ENCODE measurements around the gene BNIP3. TPM values are rescaled to one million over a fixed set of nuclear protein-coding genes. Genes with fewer than 3 reads are reported as not detected.

The BNIP3 gene
- total RNA-seq, 2 donors from 2014 or later: 147 to 158 TPM

DNA sequence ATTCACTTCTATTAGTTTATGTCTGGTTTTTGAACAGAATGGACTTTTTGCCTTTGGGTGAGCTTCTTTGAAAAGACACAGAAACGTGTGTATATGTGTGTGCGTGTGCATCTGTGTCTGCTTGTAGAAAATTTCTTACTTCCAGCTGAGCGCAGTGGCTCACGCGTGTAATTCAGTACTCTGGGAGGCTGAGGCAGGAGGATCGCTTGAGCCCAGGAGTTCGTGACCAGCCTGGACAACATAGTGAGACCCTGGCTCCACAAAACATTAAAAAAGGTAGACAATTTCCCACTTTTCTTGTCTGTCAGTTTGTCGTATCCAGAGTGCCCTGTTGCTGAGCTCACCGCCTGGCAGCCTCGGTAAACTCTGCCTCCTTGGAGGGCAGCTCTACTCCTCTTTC, 55.5 kb downstream of the BNIP3 start:
- H3K27ac ChIP-seq: no peak overlapping the region
- DNase-seq: no peak
- no peak for TF ChIP-seq POLR2A (IDR thresholded peaks at IDR 0.05)
- TF ChIP-seq, protein P1, sequence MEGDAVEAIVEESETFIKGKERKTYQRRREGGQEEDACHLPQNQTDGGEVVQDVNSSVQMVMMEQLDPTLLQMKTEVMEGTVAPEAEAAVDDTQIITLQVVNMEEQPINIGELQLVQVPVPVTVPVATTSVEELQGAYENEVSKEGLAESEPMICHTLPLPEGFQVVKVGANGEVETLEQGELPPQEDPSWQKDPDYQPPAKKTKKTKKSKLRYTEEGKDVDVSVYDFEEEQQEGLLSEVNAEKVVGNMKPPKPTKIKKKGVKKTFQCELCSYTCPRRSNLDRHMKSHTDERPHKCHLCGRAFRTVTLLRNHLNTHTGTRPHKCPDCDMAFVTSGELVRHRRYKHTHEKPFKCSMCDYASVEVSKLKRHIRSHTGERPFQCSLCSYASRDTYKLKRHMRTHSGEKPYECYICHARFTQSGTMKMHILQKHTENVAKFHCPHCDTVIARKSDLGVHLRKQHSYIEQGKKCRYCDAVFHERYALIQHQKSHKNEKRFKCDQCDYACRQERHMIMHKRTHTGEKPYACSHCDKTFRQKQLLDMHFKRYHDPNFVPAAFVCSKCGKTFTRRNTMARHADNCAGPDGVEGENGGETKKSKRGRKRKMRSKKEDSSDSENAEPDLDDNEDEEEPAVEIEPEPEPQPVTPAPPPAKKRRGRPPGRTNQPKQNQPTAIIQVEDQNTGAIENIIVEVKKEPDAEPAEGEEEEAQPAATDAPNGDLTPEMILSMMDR (IDR thresholded peaks at IDR 0.05): no peak
- ATAC-seq: no peak
- intact Hi-C loops (cut with DNase I): no loop called here
- no peak overlapping the region for H3K4me3 ChIP-seq
- no peaks in the 10 kb centered on the region for H3K27me3 ChIP-seq
- no peaks in the 10 kb centered on the region for H3K36me3 ChIP-seq (replicated peaks in 1 of 2; ENCODE audit: insufficient read depth in 1 of 2, low read depth in 2 of 2)
- no peaks in the 10 kb centered on the region for H3K9me3 ChIP-seq
- WGBS, 2 donors: 98% methylated on average over 10 of the region's 10 CpGs
- H3K4me1 ChIP-seq: peaks cover 52% of the 10 kb centered on the region

DNA sequence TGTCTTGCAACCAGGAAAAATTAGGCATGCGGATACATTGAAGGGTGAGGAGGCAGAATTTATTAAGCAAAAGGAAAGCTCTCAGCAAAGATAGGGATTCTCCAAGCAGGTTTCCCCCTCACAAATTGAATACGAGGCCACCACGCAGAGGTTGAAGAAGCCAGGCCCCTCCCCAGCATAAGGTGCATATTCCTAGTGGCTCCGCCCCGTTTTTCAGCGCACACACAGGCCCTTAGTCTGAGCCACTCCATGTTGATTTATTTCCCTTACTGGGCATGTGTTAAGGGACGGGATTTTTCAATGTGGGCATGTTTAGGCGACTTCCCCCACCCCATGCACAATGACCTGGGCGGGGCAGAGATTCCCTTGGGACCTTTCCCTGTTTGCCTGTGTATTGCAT, 56.0 kb downstream of the BNIP3 start:
- DNase-seq (no peak), ATAC-seq (no peak)
- H3K27ac ChIP-seq: no peak overlapping the region
- H3K36me3 ChIP-seq (replicated peaks in 1 of 2; ENCODE audit: insufficient read depth in 1 of 2, low read depth in 2 of 2): no peaks in the 10 kb centered on the region
- TF ChIP-seq, protein P1 (IDR thresholded peaks at IDR 0.05): no peak
- TF ChIP-seq POLR2A (IDR thresholded peaks at IDR 0.05): no peak
- WGBS, 2 donors: 95 to 97% methylated on average over 9 of the region's 9 CpGs
- intact Hi-C loops (cut with DNase I): no loop called here
- H3K4me3 ChIP-seq: no peak overlapping the region
- H3K27me3 ChIP-seq: no peaks in the 10 kb centered on the region
- H3K9me3 ChIP-seq: no peaks in the 10 kb centered on the region
- H3K4me1 ChIP-seq: peaks cover 50% of the 10 kb centered on the region

DNA sequence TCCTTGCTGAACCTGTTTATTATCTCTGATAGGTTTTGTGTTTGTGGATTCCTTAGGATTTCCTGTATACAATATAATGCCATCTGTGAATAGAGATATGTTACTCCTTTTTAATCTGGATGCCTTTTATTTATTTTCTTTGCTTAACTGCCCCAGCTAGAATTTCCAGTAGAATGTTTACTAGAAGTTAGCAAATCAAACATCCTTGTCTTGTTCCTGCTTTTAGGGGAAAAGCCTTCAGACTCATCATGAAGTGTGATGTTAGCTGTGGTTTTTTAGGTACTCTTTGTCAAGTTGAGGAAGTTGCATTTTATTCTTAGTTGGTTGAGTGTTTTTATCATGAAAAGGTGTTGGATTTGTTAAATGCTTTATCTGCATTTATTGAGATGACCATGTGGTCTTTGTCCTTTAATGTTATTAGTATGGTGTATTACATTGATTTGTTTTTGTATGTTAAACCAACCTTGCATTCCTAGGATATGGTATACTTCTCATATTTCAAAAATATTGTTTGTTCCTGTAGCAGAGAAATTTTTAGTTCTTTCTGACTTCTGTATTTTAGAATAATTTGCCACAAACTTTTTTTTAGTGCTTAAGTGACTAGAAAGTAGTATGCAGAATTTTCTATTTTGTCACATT, 56.6 kb downstream of the BNIP3 start:
- H3K27ac ChIP-seq: no peak overlapping the region
- TF ChIP-seq, protein P1 (IDR thresholded peaks at IDR 0.05): no peak
- no peak for TF ChIP-seq POLR2A (IDR thresholded peaks at IDR 0.05)
- H3K4me1 ChIP-seq: peaks cover 49% of the 10 kb centered on the region
- H3K4me3 ChIP-seq: no peak overlapping the region
- H3K9me3 ChIP-seq: no peaks in the 10 kb centered on the region
- intact Hi-C loops (cut with DNase I): no loop called here
- no peaks in the 10 kb centered on the region for H3K27me3 ChIP-seq
- no peaks in the 10 kb centered on the region for H3K36me3 ChIP-seq (replicated peaks in 1 of 2; ENCODE audit: insufficient read depth in 1 of 2, low read depth in 2 of 2)
- ATAC-seq (no peak), DNase-seq (no peak)

DNA sequence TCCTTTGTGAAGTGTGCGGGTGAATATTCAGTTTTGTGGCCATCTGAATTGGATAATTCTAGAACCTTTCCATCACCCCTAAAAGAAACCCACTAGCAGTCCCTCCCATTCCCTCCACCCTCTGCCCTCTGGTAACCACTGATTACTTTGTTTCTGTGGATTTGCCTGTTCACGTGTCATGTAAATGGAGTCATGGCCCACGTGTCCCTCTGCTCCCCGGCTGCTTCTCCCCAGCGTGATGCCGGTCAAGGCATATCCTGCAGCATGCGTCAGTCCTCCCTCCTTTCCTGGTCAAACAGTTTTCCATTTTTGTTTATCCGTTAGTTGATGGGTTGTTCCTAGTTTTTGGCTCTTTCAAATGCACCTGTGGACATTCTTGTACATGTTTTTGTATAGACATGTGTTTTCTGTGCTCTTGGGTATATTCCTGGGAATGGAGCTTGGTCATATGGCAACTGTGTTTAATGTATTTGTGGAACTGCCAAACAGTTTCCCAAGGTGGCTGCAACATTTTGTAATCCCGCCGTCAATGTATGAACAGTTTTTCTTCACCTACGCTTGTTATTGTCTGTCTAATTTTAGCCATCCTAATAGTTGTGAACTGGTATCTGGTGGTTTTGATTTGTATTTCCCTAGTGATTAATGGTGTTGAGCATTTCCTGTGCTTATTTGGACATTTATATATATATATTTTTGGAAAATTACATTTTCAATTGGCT, 58.5 kb downstream of the BNIP3 start:
- Histone ChIP-seq H3K4me1 (peaks cover 30% of the 10 kb centered on the region), H3K9me3 (no peaks in the 10 kb centered on the region), H3K4me3 (no peak overlapping the region), H3K27ac (no peak overlapping the region), H3K27me3 (no peaks in the 10 kb centered on the region), H3K36me3 (replicated peaks in 1 of 2; ENCODE audit: insufficient read depth in 1 of 2, low read depth in 2 of 2) (no peaks in the 10 kb centered on the region)
- ATAC-seq (no peak), DNase-seq (no peak)
- TF ChIP-seq, protein P1 (IDR thresholded peaks at IDR 0.05): no peak
- TF ChIP-seq POLR2A (IDR thresholded peaks at IDR 0.05): no peak
- intact Hi-C loops (cut with DNase I): no loop called here
- WGBS, 2 donors: 90 to 93% methylated on average over 11 of the region's 11 CpGs

DNA sequence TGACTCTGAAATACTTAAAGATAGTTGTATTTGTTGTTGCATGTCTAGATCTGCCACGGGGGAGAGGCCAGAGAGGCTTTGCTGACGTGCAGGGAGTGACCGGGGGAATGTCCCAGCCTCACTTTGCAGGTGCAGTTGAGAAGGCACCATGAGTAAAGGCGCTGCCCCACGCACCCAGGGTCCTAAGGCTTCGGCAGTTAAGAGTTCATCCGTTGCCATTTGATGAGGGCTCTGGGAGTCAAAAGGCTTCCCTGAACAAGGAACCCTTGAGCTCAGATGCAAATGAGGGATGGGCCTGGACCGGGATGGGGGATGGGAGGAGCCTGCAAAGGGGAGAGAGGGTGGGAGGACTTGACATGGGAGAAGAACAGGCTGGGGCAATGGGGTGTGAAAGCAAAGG, 60.5 kb downstream of the BNIP3 start:
- Histone ChIP-seq H3K27ac (no peak overlapping the region), H3K4me3 (no peak overlapping the region), H3K4me1 (peaks cover 13% of the 10 kb centered on the region), H3K27me3 (no peaks in the 10 kb centered on the region), H3K9me3 (no peaks in the 10 kb centered on the region), H3K36me3 (replicated peaks in 1 of 2; ENCODE audit: insufficient read depth in 1 of 2, low read depth in 2 of 2) (no peaks in the 10 kb centered on the region)
- 71 to 73% methylated on average over 8 of the region's 8 CpGs for WGBS, 2 donors
- no peak for ATAC-seq
- intact Hi-C loops (cut with DNase I): no loop called here
- DNase-seq: no peak
- TF ChIP-seq, protein P1 (IDR thresholded peaks at IDR 0.05): no peak
- no peak for TF ChIP-seq POLR2A (IDR thresholded peaks at IDR 0.05)

Measured in body of pancreas (tissue), 4 donors.